ENCODE measurements around the gene AGAP1.

Gene AGAP1

GRCh38 chr2:235511187-235511661, 17.4 kb downstream of the AGAP1 start:
- no peak for DNase-seq

DNA sequence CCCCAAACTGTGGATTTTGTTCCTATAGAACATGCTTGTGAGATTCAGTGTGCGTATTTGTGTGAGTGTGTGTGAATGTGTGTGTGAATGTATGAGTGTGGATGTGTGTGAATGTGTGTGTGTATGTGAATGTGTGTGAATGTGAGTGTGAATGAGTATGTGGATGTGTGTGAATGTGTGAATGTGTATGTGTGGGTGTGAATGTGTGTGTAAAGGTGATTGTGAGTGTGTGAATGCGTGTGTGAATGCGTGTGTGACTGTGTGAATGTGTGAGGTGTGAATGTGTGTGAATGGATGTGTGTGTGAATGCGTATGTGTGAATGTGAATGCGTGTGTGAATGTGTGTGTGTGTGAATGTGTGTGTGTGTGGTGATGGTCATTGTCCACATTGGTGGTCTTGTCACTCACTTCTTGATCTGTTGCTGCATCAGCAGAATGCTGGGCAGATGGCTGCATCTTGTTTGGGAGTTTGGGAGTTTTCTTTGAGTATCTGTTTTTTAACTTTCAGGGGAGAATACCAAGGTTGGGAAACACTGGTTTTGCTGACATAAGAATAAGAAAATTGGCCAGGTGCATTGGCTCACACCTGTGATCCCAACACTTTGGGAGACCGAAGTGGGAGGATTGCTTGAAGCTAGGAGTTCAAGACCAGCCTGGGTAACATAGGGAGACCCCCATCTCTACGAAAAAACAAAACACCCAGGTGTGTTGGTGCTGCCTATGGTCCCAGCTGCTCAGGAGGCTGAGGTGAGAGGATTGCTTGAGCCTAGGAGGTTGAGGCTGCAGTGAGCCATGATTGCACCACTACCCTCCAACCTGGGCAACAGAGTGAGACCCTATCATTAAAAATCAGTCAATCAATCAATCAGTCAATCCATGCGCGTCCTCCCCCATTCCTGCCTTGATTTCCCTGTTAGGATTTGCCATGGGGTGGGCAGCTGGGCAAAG, 18.2 kb downstream of the AGAP1 start:
- no peak for DNase-seq

DNA sequence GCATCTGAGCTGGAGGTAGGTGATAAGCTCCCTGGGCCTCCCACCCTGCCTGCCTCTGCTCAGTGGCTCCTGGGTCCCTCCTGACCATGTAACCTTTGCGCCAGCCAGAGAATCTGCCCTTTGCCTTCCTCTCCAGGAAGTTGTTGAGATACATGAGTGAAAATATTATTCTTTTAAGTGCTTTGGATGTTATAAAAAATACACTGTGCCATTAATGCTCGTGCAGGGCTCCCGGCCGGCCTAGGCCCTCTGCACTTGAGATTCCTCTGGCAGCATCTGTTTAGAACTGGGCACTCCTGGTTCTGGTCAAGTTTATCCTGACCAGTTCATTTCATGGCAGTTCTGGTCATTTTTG, 18.8 kb downstream of the AGAP1 start:
- no peak for DNase-seq

DNA sequence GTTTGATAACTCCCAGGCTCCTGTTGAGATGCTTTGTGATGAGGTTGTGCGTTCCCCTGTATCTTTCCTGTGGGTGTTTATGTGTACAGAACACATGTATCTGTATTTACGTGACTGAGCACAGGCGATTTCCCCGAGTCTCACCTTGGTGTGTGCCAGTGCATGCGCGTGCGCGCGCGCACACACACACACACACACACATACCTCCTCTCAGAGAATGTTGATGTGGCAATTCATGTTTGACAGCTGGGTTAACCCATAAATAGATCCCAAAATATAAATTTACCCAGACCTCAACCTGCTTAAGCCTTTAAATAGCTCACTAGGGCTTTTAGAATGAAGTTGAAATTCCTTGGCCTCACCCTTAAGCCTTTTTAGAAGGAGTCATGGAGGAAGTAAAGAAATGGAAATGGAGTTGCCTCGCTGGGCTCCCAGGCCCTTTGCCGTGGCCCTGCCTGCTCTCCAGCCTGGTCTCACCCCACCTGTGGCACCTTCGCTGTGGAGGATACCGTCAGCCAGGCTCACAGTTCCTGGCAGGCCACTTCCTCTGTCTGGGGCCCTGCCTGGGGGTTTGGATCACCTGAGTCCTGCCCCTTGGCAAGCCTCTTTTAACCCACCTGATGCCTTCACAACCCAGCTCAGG, 20.3 kb downstream of the AGAP1 start:
- no peak for DNase-seq

GRCh38 chr2:235514627-235515363, 21.0 kb downstream of the AGAP1 start:
- no peak for DNase-seq

- no peak for DNase-seq
These were observed 21.5 kb downstream of the AGAP1 start for GRCh38 chr2:235515364-235515742.

DNA sequence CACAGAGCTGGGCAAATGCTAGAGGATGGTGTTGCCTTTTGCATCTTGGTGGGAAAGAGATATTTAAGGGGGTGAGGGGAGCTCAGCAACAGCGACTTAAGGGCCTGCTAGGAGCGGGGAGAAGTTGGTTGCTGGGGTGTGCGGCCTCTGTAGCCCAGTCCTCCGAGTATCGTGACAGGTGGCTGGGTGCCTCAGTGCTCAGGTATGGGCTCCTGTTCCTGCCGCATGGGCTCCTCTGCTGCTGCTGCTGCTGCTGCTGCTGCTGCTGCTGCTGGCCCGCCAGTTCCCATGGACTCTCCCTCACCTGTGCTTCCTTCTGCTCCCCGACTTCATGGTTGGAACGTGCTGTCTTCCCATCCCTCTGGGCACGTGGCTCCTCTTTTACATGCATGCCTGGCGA, 22.0 kb downstream of the AGAP1 start:
- DNase-seq, result no peak

- DNase-seq, result no peak
These were observed 22.4 kb downstream of the AGAP1 start for GRCh38 chr2:235516257-235516656.

DNA sequence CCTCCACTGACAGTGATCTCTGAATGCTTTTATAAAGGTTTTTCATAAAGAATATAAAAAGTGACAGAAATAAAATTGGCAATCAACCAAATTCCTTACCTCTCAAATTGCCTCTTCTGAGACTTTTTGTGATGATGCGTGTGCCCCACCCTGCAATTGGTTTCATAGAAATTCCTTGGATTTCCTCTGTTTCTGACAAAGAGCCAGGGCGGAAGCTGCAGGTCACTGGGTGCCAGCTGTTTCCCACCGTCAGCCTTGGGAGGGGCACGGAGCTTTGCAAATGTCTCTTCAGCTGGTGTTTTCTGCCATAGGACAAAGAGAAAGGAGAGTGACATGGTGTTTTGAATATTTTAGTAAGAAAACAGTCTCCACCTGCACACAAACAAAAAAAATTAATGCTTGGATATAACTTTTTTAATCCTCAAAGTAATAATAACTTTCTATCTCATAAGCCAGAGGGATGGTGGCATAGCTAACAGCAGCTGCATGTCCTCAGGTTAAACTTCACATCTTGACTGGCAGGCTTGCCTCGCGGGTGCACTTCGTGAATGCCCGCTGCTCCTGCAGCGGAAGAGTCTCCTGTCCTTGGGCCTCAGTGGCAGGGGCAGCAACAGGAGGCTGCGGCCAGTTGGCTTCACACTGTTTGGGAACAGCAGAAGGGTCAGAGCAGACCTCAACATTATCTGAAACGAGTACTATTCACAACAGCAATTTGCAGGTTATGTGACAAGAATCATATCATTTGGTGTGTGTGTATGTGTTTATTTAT, 24.7 kb downstream of the AGAP1 start:
- DNase-seq, result no peak

GRCh38 chr2:235520787-235521186, 26.9 kb downstream of the AGAP1 start:
- no peak for DNase-seq

DNA sequence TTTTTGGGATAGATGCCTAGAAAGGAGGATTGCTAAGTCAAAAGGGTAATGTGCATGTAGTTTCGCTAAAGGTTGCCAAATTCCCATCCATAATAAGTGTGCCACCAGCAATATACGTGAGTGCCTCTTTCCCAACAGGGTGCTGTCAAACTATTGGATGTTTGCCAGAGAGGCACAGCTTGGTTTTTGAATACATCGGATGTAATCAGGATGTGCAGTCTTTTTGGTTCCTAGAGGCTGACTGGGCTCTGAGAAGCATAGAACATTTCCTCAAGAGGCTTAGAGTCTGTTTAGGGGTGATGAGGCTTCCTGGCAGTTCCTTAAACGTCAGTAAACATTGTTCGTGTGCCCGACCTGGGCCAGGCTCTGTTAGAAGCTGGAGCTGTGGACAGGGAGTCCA, 28.0 kb downstream of the AGAP1 start:
- no peak for DNase-seq

DNA sequence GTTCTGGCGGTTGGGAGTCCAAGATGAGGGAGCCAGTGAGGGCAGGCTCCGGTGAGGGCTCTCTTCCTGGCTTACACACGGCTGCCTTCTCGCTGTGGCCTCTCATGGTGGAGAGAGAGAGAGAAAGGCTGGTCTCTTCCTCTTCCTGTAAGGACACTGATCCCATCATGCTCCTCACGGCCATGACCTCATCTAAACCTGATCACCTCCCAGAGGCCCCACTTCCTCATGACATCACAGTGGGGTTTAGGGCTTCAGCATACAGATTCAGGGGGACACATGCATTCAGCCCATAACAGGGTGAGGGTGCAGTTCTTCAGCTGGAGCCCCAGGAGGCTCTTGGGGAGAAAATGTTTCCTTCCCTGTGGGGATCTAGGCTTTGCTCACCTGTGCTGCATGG, 29.2 kb downstream of the AGAP1 start:
- DNase-seq, result no peak

GRCh38 chr2:235523486-235524150, 29.8 kb downstream of the AGAP1 start:
- no peak for DNase-seq

- no peak for DNase-seq
These were observed 32.3 kb downstream of the AGAP1 start for GRCh38 chr2:235526166-235526565.

GRCh38 chr2:235527806-235528469, 34.1 kb downstream of the AGAP1 start:
- DNase-seq, result no peak

- DNase-seq, result no peak
These were observed 35.8 kb downstream of the AGAP1 start for GRCh38 chr2:235529621-235530020.

DNA sequence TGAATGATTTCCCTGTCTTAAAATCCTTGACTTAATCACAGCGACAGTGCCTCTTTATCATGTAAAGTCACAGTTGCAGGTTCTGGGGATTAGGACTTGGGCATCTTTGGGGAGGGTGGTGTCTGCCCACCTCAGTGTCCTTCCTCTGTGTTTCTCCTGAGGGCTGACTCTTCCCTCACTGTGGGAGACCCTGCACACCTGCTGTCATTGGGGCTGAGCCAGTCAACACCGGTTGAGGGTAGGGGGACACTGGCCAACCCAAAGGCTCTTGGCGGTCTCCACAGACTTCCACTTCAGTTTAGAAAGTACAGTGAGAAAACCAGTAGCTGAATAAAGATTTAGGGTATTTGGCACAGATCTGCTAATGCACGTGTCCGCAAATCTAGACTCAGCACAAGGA, 36.9 kb downstream of the AGAP1 start:
- no peak for DNase-seq

- no peak for DNase-seq
These were observed 38.5 kb downstream of the AGAP1 start for GRCh38 chr2:235532307-235532706.

GRCh38 chr2:235533198-235533597, 39.4 kb downstream of the AGAP1 start:
- DNase-seq, result no peak

- no peak for DNase-seq
These were observed 40.0 kb downstream of the AGAP1 start for GRCh38 chr2:235533616-235534385.

Measured in NCI-H1048 (cell line).